Endothelial cell of umbilical vein (primary cell): ENCODE measurements around the gene CGNL1. TPM values are rescaled to one million over a fixed set of nuclear protein-coding genes. Genes with fewer than 3 reads are reported as not detected.

Experiments
- BruUV-seq: library from RNA; stranded (reverse); fragments of 400-500 nt; replicated peaks from 2 replicates; lab custom pipeline; 2021; lab: Mats Ljungman, UMichigan
- CTCF ChIA-PET: fragments of 300-600, 350-600 bp; sonication (Branson Sonifier 250); formaldehyde crosslinking; loops from one replicate; lab custom pipeline; 2021; ENCODE audit warnings: antibody characterized with exemption, inconsistent platforms; lab: Charles Lee
- POLR2A ChIA-PET: fragments of 300-600, 350-600 bp; sonication (Branson Sonifier 250); formaldehyde crosslinking; loops from one replicate; lab custom pipeline; 2021; ENCODE audit warnings: antibody characterized with exemption, inconsistent platforms; lab: Charles Lee
- DNase-seq: peaks from one replicate; pipeline ENCODE4 v3.0.0-alpha.2; 2011; ENCODE audit warnings: low read depth, low spot score
- FAIRE-seq: peaks from 2 replicates; lab custom pipeline; 2011; peaks lifted over from hg19 to GRCh38; lab: Jason Lieb, UNC
- H2AFZ ChIP-seq: 2 replicates; pipeline ENCODE4 v1.6.0; 2012; ENCODE audit warnings: low read depth, low read length, control low read depth, inconsistent platforms
- H3K27ac ChIP-seq: 2 replicates; pipeline ENCODE4 v1.5.1; 2011; ENCODE audit warnings: low read depth, mild to moderate bottlenecking, control low read depth, low read length, moderate library complexity; ENCODE audit not compliant: insufficient read depth
- H3K27me3 ChIP-seq, 2 experiments: 2 replicates each; pipeline versions ENCODE4 v1.6.0 to v1.6.1; 2011; ENCODE audit warnings: low read length in 2 of 2, mixed read lengths in 1 of 2; ENCODE audit not compliant: control insufficient read depth in 2 of 2, insufficient read depth in 2 of 2
- H3K36me3 ChIP-seq, 2 experiments: 2 replicates in 1 of 2; 3 replicates in 1 of 2; pipeline ENCODE4 v1.5.1; 2011; ENCODE audit warnings: low read length in 2 of 2, mild to moderate bottlenecking in 1 of 2, moderate library complexity in 1 of 2; ENCODE audit not compliant: control insufficient read depth in 2 of 2, insufficient read depth in 2 of 2; ENCODE audit errors: extremely low read depth in 1 of 2
- H3K4me1 ChIP-seq: 3 replicates; pipeline ENCODE4 v1.5.1; 2011; ENCODE audit warnings: mild to moderate bottlenecking, low read length; ENCODE audit not compliant: control insufficient read depth, insufficient read depth; ENCODE audit errors: extremely low read depth
- H3K4me2 ChIP-seq: 2 replicates; pipeline ENCODE4 v1.6.1; 2011; ENCODE audit warnings: low read length, control low read depth, mixed read lengths; ENCODE audit not compliant: insufficient read depth
- H3K4me3 ChIP-seq, 3 experiments: fragments of 200-600 bp in 1 of 3; sonication (generic), shearing (Covaris generic) in 1 of 3; replicated peaks in 1 of 3; 2 replicates each; pipeline ENCODE4 v1.5.1; 2011 to 2016; ENCODE audit warnings: control low read depth in 3 of 3, low read length in 3 of 3, mild to moderate bottlenecking in 2 of 3, inconsistent platforms in 1 of 3, low read depth in 1 of 3, moderate library complexity in 1 of 3; ENCODE audit not compliant: insufficient read depth in 1 of 3
- H3K79me2 ChIP-seq: 2 replicates; pipeline ENCODE4 v1.6.0; 2012; ENCODE audit warnings: low read length, inconsistent platforms; ENCODE audit not compliant: control insufficient read depth, insufficient read depth
- H3K9ac ChIP-seq: replicated peaks from 2 replicates; pipeline ENCODE3; 2011; ENCODE audit warnings: low read length, control low read depth; ENCODE audit not compliant: insufficient read depth; ENCODE audit errors: extremely low read depth
- H3K9me1 ChIP-seq: replicated peaks from 3 replicates; pipeline ENCODE4 v1.6.0; 2011; ENCODE audit warnings: mild to moderate bottlenecking, low read length; ENCODE audit not compliant: control insufficient read depth, insufficient read depth; ENCODE audit errors: extremely low read depth
- H3K9me3 ChIP-seq: replicated peaks from 2 replicates; pipeline ENCODE4 v1.5.1; 2012; ENCODE audit warnings: low read length, inconsistent platforms; ENCODE audit not compliant: control insufficient read depth, insufficient read depth
- H4K20me1 ChIP-seq: replicated peaks from 2 replicates; pipeline ENCODE3; 2011; ENCODE audit warnings: mild to moderate bottlenecking, low read length; ENCODE audit not compliant: control insufficient read depth, insufficient read depth; ENCODE audit errors: extremely low read depth
- CTCF ChIP-seq, 2 donors: IDR thresholded peaks; 1 replicate in 1 of 2; 2 replicates in 1 of 2; pipeline ENCODE4 v1.5.1; 2011; ENCODE audit warnings: low read length in 2 of 2, mild to moderate bottlenecking in 2 of 2, moderate library complexity in 2 of 2, control low read depth in 1 of 2, inconsistent platforms in 1 of 2, low read depth in 1 of 2; ENCODE audit not compliant: insufficient read depth in 1 of 2; ENCODE audit errors: extremely low read depth in 1 of 2
- EZH2 ChIP-seq: IDR thresholded peaks from 2 replicates; pipeline ENCODE4 v1.6.1; 2012; ENCODE audit warnings: borderline replicate concordance, low read depth, mild to moderate bottlenecking, moderate library complexity, low read length, inconsistent platforms; ENCODE audit not compliant: severe bottlenecking
- GATA2 ChIP-seq: IDR thresholded peaks from 2 replicates; pipeline ENCODE4 v1.7.0; 2011; ENCODE audit warnings: low read depth, mild to moderate bottlenecking, moderate library complexity, mixed read lengths, low read length; ENCODE audit not compliant: insufficient read length, insufficient read depth
- MAX ChIP-seq: IDR thresholded peaks from 2 replicates; pipeline ENCODE4 v1.6.1; 2011; ENCODE audit not compliant: insufficient read depth, insufficient read length
- MYC ChIP-seq: IDR thresholded peaks from one replicate; pipeline ENCODE4 v1.6.1; 2011; ENCODE audit warnings: mild to moderate bottlenecking, low read depth, low read length
- POLR2A ChIP-seq: IDR thresholded peaks from 2 replicates; pipeline ENCODE4 v1.6.1; 2012; ENCODE audit warnings: low read depth, mild to moderate bottlenecking, control low read depth, low read length
- POLR2AphosphoS5 ChIP-seq: IDR thresholded peaks from 2 replicates; pipeline ENCODE4 v1.6.1; 2012; ENCODE audit warnings: low read depth, mild to moderate bottlenecking, control low read depth, low read length, moderate library complexity; ENCODE audit not compliant: insufficient read depth
- dilution Hi-C: fragments of 300-500 bp; cut with MboI; formaldehyde crosslinking; loops from one replicate; pipeline ENCODE4 v1.15.0; 2019; ENCODE audit warnings: low sequenced_read_pairs; ENCODE audit not compliant: extremely low pct_ligation_motif_present
- intact Hi-C: fragments of 100-400 bp; cut with micrococcal nuclease; formaldehyde crosslinking; loops from one replicate; pipeline ENCODE4 v1.10.0; 2022
- polyA plus RNA-seq, 4 experiments: library from polyadenylated mRNA; depleted of rRNA in 3 of 4; stranded (reverse) in 3 of 4; unstranded in 1 of 4; fragments of >200 nt; gene quantifications; 2 replicates each; pipeline versions ENCODE4 v1.2.1 to v1.2.3, GENCODE V29; 2011 to 2012; ENCODE audit warnings: missing spikeins in 1 of 4
- total RNA-seq: library from RNA; stranded (reverse); gene quantifications from 2 replicates; pipeline ENCODE4 v1.2.3, GENCODE V29; 2021

CGNL1 gene
- total and polyA plus RNA-seq, 2 donors (not counting 3 experiments of a cell fraction or from before 2014, with no cell fraction given) = 6.9 to 27.1 TPM

- dilution Hi-C loops (loop anchor here (25.0 kb wide), 1 partner anchor 205 kb away; no protein-coding TSS in a partner anchor), intact Hi-C loops (loop anchor here (10.0 kb wide), 1 partner anchor 518 kb away; no protein-coding TSS in a partner anchor)
- H2AFZ ChIP-seq = no peak overlapping the region
- H3K27ac ChIP-seq = no peak overlapping the region
- H3K9ac ChIP-seq = no peak overlapping the region
- FAIRE-seq = no peak
- no peak overlapping the region for H3K4me3 ChIP-seq
- no peaks in the 10 kb centered on the region for H3K9me3 ChIP-seq
- TF ChIP-seq MYC (no peak), CTCF (IDR thresholded peaks at IDR 0.05; ENCODE audit: extremely low read depth in 1 of 2, insufficient read depth in 1 of 2, low read depth in 1 of 2, low read length in 2 of 2) (no peak), EZH2 (no peak), MAX (no peak), POLR2A (no peak), GATA2 (no peak), POLR2AphosphoS5 (no peak)
- H3K27me3 ChIP-seq = no peaks in the 10 kb centered on the region
- no peaks in the 10 kb centered on the region for H3K36me3 ChIP-seq
- CTCF ChIA-PET = interaction anchor here (1.0 to 1.9 kb wide), 2 partner anchors 26 to 186 kb away, joined by 4 to 6 read pairs; no protein-coding TSS in a partner anchor
- no peak for DNase-seq
- H3K9me1 ChIP-seq = no peaks in the 10 kb centered on the region
- no peaks in the 10 kb centered on the region for H4K20me1 ChIP-seq
- H3K79me2 ChIP-seq = no peaks in the 10 kb centered on the region
- no peak overlapping the region for H3K4me2 ChIP-seq
- POLR2A ChIA-PET = no interaction called here
- no TSS peak for BruUV-seq
- H3K4me1 ChIP-seq = peaks cover 38% of the 10 kb centered on the region
These were observed 44.0 kb upstream of the CGNL1 start for GRCh38 chr15:57332326-57332725.
